Activated CD4-positive, alpha-beta T cell treated with anti-CD3 and anti-CD28 coated beads, Interleukin-2, amount 10 ng/mL, durations not matched to agents 24 days and 14 days (primary cell): ENCODE results near the gene GGACT. TPM values are rescaled to one million over a fixed set of nuclear protein-coding genes. Genes with fewer than 3 reads are reported as not detected.

Experiments used
- DNase-seq: peaks from one replicate; pipeline ENCODE4 v3.0.0; 2022
- H3K27ac Mint-ChIP-seq: one replicate; pipeline ENCODE4 v1.8.0; 2022; ENCODE audit warnings: mild to moderate bottlenecking, mixed read lengths
- H3K27me3 Mint-ChIP-seq: one replicate; pipeline ENCODE4 v1.8.0; 2022; ENCODE audit warnings: mixed read lengths
- H3K36me3 Mint-ChIP-seq: one replicate; pipeline ENCODE4 v1.8.0; 2022; ENCODE audit warnings: low read depth, mild to moderate bottlenecking, mixed read lengths
- H3K4me1 Mint-ChIP-seq: one replicate; pipeline ENCODE4 v1.8.0; 2021; ENCODE audit warnings: mixed read lengths
- H3K4me3 Mint-ChIP-seq: one replicate; pipeline ENCODE4 v1.8.0; 2022; ENCODE audit warnings: mild to moderate bottlenecking, moderate library complexity, mixed read lengths
- H3K9me3 Mint-ChIP-seq: one replicate; pipeline ENCODE4 v1.8.0; 2021; ENCODE audit warnings: mixed read lengths
- intact Hi-C: fragments of 100-400 bp; cut with micrococcal nuclease; formaldehyde crosslinking; loops from one replicate; pipeline ENCODE4 v1.15.1; 2023
- total RNA-seq: library from RNA; stranded (reverse); gene quantifications from 2 replicates; pipeline ENCODE4 v1.2.3, GENCODE V29; 2022

Gene GGACT
- total RNA-seq, 1 donor from 2014 or later, result 4.4 TPM

DNA sequence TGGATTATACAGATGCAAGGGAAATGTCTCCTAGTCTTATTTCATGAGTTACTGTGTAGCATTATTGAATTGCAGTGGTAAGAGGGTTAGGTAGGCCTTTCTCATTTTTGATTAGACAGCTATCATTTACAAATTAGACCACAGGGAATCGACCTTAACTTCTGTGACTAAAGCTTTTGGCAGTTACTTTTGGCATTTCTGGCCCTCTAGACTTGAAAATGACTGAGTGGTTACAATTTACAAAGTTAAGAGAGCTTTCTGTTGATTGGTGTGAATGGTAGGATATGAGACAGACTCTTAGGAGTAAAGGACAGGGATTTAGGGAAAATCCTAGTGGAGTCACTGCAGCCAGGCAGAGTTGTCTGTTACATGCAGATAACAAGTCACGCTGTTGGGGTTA, 86.1 kb downstream of the GGACT start:
- Mint-ChIP-seq H3K4me1 (peaks cover 18% of the 10 kb centered on the region), H3K27ac (no peak overlapping the region)
- intact Hi-C loops, result no loop called here

DNA sequence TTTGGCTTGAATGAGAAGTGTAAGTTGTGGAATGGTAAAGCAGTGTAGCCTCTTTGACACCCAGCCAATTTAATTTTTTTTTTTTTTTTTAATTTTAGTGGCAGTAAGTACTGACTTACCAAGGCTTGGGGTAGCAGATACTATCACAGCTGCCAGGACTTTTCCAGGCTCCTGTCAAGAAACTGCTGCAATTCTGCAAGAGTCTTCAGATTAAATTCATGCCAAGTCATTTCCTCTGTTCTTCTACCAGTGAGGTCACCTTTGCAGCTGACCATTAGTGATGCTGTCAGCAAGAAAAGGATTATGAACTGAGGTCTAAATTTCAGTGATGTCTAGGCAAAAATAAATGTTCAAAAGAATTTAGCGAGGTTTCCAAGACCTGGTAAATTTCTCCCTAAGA, 91.2 kb downstream of the GGACT start:
- Mint-ChIP-seq H3K4me3 (no peak overlapping the region), H3K27ac (no peak overlapping the region), H3K27me3 (no peaks in the 10 kb centered on the region)

More for the DNA sequence above, 86.1 kb downstream of the GGACT start:
- Mint-ChIP-seq H3K36me3 (no peaks in the 10 kb centered on the region), H3K9me3 (no peaks in the 10 kb centered on the region), H3K4me3 (no peak overlapping the region), H3K27me3 (peaks cover 8% of the 10 kb centered on the region)
- DNase-seq, result no peak

DNA sequence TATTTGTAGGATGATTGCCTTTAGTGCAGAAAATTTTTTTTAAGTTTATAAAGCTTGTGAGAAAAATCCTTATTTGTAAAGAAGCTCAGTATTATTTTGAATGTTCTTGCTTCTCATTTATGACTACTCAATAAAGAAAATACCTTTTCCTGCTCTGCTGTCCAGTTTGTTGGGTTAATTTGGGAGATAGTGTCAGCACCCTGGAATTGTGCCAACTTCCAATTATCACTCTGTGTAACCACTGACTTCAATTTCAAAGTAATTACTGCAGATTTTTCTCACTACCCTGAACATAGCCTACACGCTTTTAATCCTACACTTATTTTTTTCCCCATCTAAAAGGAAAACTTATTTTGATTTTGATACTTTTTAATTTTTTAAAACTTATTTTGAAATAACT, 93.1 kb downstream of the GGACT start:
- Mint-ChIP-seq H3K4me3 (no peak overlapping the region), H3K27ac (no peak overlapping the region), H3K4me1 (peaks cover 3% of the 10 kb centered on the region), H3K9me3 (no peaks in the 10 kb centered on the region), H3K36me3 (no peaks in the 10 kb centered on the region), H3K27me3 (no peaks in the 10 kb centered on the region)
- intact Hi-C loops, result no loop called here
- no peak for DNase-seq

More for the DNA sequence above, 91.2 kb downstream of the GGACT start:
- H3K36me3 Mint-ChIP-seq, result no peaks in the 10 kb centered on the region
- peaks cover 3% of the 10 kb centered on the region for H3K4me1 Mint-ChIP-seq
- H3K9me3 Mint-ChIP-seq, result no peaks in the 10 kb centered on the region
- intact Hi-C loops, result no loop called here
- DNase-seq, result no peak

DNA sequence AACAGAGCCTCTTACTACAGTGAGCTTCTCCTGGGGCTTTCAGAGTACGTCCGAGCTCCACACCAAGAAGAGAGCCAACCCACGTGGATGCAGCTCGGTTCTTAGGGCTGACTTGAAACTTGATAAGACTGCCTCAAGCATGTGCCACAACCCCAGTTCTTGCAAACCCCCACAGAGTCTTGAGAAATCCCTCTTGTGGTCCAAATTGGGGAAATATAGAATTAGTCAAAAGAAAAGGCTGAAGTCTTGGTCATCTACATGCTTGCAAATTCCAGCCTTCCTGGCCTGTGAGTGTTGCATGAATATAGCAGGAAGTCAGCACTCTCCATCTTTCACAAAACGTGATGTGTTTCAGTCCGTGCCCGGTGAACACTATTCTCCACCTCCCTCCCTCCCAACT, 95.2 kb downstream of the GGACT start:
- no peak overlapping the region for H3K4me3 Mint-ChIP-seq
- no peaks in the 10 kb centered on the region for H3K27me3 Mint-ChIP-seq
- peaks cover 3% of the 10 kb centered on the region for H3K4me1 Mint-ChIP-seq
- no peaks in the 10 kb centered on the region for H3K36me3 Mint-ChIP-seq
- H3K9me3 Mint-ChIP-seq, result no peaks in the 10 kb centered on the region
- intact Hi-C loops, result no loop called here
- H3K27ac Mint-ChIP-seq, result no peak overlapping the region
- no peak for DNase-seq

DNA sequence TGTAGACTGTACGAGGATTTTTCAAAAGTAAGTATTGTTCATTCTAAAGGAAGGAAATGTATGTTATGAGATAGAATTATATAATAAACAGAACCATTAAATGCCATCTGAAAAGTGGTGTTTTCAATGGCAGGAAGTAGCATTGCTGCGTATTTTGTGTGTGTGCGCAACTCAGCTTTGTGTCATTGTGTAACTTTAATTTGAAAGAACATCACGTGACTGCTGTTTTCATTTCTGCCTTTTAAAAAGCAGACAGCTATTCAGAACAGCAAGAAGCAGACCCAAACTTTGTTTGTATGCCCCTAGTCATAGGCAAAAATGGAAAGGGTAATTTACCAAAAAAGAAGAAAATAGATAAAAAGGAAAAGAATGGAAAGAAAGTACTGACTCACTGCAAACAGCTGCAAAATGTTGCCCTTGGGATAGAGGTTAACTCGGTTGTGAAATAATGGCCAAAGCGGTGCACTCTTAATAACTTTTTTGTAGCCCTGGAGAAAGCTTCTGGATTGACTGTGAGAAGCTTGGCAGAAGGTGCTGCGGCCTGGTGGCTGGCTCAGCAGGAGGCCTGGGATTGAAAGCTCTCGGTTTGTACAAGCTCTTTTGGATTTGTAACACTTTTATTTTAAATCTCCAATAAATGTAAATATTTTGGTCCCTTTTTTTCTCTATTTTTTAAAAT, 97.3 kb downstream of the GGACT start:
- Mint-ChIP-seq H3K4me3 (no peak overlapping the region), H3K4me1 (no peaks in the 10 kb centered on the region), H3K36me3 (no peaks in the 10 kb centered on the region), H3K27ac (no peak overlapping the region), H3K9me3 (no peaks in the 10 kb centered on the region), H3K27me3 (no peaks in the 10 kb centered on the region)
- no peak for DNase-seq
- intact Hi-C loops, result no loop called here

DNA sequence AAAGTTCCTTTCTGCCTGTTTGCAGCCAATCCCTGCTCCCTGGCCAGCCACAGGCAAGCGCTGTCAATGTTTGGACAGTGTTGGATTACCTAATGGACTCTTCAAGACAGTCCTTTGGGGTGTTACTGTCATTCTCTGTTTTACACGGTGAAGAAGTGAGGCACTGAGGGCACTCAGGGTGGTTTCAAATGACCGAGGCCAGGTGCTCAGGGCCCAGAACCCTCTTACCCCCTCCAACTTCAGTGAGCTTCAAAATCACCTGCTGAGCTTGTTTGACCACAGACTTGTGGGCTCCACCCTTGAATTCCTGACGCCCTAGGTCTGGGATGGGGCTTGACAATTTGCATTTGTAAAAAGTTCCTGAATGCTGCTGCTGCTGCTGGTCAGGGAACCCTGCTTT, 97.9 kb downstream of the GGACT start:
- Mint-ChIP-seq H3K36me3 (no peaks in the 10 kb centered on the region), H3K4me3 (no peak overlapping the region), H3K4me1 (no peaks in the 10 kb centered on the region), H3K27me3 (no peaks in the 10 kb centered on the region), H3K27ac (no peak overlapping the region), H3K9me3 (no peaks in the 10 kb centered on the region)
- intact Hi-C loops, result no loop called here
- DNase-seq, result no peak

DNA sequence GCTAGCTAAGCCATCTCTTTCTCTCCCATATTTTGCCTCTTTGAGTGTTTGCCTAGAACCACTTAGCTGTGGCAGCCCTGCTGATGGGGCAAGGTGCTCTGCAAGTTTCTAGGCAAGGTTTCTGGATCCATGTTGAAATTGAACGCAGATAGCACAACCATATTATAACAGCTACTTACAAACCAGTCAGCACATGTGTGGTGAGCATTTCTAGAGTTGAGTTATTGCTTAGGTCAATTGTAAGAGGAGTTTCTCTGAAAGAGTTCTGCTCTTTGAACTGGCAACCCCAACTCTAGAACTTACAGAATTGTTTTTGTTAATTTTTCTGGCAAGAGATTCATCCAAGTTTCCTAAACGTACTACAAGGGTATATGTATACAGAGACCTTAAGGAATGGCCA, 103.3 kb downstream of the GGACT start:
- peaks cover 18% of the 10 kb centered on the region for H3K4me1 Mint-ChIP-seq
- no peaks in the 10 kb centered on the region for H3K36me3 Mint-ChIP-seq
- H3K27ac Mint-ChIP-seq, result no peak overlapping the region
- no peaks in the 10 kb centered on the region for H3K9me3 Mint-ChIP-seq
- intact Hi-C loops, result no loop called here
- no peak for DNase-seq
- H3K4me3 Mint-ChIP-seq, result no peak overlapping the region
- H3K27me3 Mint-ChIP-seq, result no peaks in the 10 kb centered on the region

DNA sequence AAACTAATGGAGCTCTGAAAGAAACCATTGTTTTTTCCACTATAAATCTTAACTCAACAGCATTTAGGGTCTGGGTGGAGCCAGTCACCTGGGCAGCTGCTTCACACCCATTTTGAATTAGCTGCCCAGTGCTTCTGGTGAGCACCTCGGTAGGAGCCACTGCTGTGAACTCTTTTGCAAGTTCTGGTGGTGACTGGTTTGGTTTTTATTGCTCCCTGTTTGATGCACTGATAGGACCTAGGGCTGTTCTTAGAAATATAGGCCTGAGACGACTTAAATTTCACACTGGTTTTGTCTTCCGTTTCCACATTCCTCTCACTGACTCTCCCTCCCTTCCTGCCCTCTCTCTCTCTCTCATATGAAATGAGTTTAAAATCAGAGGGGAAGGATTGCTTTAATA, 103.9 kb downstream of the GGACT start:
- Mint-ChIP-seq H3K4me1 (peaks cover 18% of the 10 kb centered on the region), H3K36me3 (no peaks in the 10 kb centered on the region), H3K27ac (no peak overlapping the region), H3K27me3 (no peaks in the 10 kb centered on the region), H3K9me3 (no peaks in the 10 kb centered on the region), H3K4me3 (peak overlapping the region; percentile 11)
- DNase-seq, result no peak
- intact Hi-C loops, result no loop called here

DNA sequence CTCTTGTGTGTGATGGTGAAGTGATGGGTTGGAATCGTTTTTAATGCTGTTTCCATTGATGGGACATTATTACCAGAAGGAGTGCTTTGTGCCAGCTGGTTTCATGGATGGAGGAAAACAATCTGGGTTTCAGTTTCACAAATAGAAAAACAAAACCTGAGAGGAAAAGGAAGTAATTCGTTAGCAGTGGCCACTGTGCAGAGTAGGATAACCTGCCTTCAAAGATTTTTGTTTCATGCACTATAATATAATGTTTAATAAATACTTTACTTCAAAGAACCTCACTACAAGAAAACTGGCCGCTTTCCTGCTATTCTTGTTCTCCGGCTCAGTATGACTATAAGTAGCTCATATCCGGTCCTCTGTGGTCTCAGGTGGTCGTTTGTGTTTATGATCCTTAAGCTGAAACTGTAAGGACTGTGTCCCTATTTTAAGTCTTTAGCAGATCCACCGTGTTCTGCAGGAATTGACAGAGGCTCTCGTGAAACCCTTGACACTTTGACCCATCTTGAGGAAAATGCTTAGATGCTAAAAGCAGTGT, 104.7 kb downstream of the GGACT start:
- Mint-ChIP-seq H3K4me3 (peak overlapping the region; percentile 27), H3K36me3 (no peaks in the 10 kb centered on the region), H3K9me3 (no peaks in the 10 kb centered on the region), H3K4me1 (peaks cover 18% of the 10 kb centered on the region), H3K27ac (no peak overlapping the region), H3K27me3 (no peaks in the 10 kb centered on the region)
- intact Hi-C loops, result no loop called here
- no peak for DNase-seq

DNA sequence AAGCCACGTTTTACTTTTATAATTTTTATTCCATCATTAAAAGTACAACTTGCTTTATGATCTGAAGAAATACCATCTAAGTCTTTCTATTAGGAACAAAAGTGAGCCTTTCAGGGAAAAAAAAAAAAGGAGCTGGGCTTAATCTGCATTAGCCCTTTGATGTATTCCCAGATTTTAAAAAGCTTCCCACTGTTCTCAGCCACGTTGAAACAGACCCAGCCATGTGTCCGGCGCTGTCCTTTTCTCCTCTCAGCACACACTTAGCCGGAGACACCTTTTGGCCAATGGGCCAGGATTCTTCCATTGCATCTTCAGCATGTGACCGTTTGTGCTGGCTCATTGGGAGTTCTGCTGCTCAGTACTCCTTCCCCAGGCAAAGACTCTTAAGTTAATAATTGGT, 105.5 kb downstream of the GGACT start:
- H3K27me3 Mint-ChIP-seq, result no peaks in the 10 kb centered on the region
- H3K4me3 Mint-ChIP-seq, result no peak overlapping the region
- no peaks in the 10 kb centered on the region for H3K36me3 Mint-ChIP-seq
- H3K4me1 Mint-ChIP-seq, result peaks cover 18% of the 10 kb centered on the region
- H3K9me3 Mint-ChIP-seq, result no peaks in the 10 kb centered on the region
- DNase-seq, result no peak
- no peak overlapping the region for H3K27ac Mint-ChIP-seq
- intact Hi-C loops, result no loop called here

DNA sequence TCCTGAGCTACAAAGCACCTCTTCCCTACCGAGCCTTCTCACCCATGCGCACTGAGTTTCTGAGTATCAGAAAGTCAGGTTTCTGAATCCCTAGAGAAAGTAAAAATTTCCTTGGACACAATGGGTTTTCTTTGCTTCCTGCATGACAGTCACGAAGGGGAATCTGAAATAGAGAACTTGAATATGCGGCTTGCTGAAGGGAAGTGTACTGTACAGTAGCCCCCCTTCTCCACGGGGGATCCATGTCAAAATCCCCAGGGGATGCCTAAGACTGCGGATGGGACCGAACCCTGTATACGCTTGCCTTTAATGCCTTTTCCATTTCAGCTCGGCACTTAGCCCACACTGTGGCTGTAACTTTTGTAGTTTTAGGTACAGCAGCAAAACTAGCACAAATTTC, 107.9 kb downstream of the GGACT start:
- H3K9me3 Mint-ChIP-seq, result no peaks in the 10 kb centered on the region
- no peaks in the 10 kb centered on the region for H3K36me3 Mint-ChIP-seq
- H3K27ac Mint-ChIP-seq, result no peak overlapping the region
- H3K4me1 Mint-ChIP-seq, result peaks cover 20% of the 10 kb centered on the region
- no peak overlapping the region for H3K4me3 Mint-ChIP-seq
- H3K27me3 Mint-ChIP-seq, result no peaks in the 10 kb centered on the region
- intact Hi-C loops, result no loop called here
- no peak for DNase-seq

Other genes with a start within 250 kb of the GGACT start
- 22.5 and 25.3 TPM in 2 replicates for gene TMTC4, start 86.0 kb upstream of the GGACT start, total RNA-seq